Fibroblast of lung (primary cell): ENCODE results near the gene CSH2. TPM values are rescaled to one million over a fixed set of nuclear protein-coding genes. Genes with fewer than 3 reads are reported as not detected.
"Not testable (repeated sequence)": the region's sequence is repeated elsewhere in the genome, so short reads cannot be mapped to it uniquely, and the experiment has no call there.

Experiments
- DNase-seq, 2 donors: peaks; one replicate each; pipeline versions ENCODE4 v3.0.0 to v3.0.0-alpha.2; 2010; ENCODE audit warnings: low read depth in 2 of 2
- H2AFZ ChIP-seq: 2 replicates; pipeline ENCODE4 v1.5.1; 2012; ENCODE audit warnings: low read length, control low read depth, inconsistent platforms
- H3K27ac ChIP-seq: 2 replicates; pipeline ENCODE4 v1.5.1; 2011; ENCODE audit warnings: low read length, control low read depth; ENCODE audit not compliant: insufficient read depth
- H3K27me3 ChIP-seq: 2 replicates; pipeline ENCODE4 v1.5.1; 2011; ENCODE audit warnings: mild to moderate bottlenecking, low read length; ENCODE audit not compliant: control insufficient read depth, insufficient read depth
- H3K36me3 ChIP-seq: 2 replicates; pipeline ENCODE4 v1.5.1; 2011; ENCODE audit warnings: low read length; ENCODE audit not compliant: control insufficient read depth, insufficient read depth
- H3K4me1 ChIP-seq: 2 replicates; pipeline ENCODE4 v1.5.1; 2011; ENCODE audit warnings: low read length; ENCODE audit not compliant: control insufficient read depth, insufficient read depth; ENCODE audit errors: extremely low read depth
- H3K4me2 ChIP-seq: 2 replicates; pipeline ENCODE4 v1.5.1; 2011; ENCODE audit warnings: low read length, control low read depth; ENCODE audit not compliant: insufficient read depth; ENCODE audit errors: extremely low read depth
- H3K4me3 ChIP-seq, 4 experiments: fragments of 200-600 bp in 1 of 4; sonication (generic) in 1 of 4; replicated peaks in 1 of 4; 2 replicates each; pipeline ENCODE4 v1.5.1; 2011 to 2016; ENCODE audit warnings: low read length in 4 of 4, low read depth in 3 of 4, mild to moderate bottlenecking in 3 of 4, control low read depth in 2 of 4, inconsistent platforms in 1 of 4, mixed read lengths in 1 of 4; ENCODE audit not compliant: insufficient read depth in 1 of 4; ENCODE audit errors: control extremely low read depth in 1 of 4
- H3K79me2 ChIP-seq: 2 replicates; pipeline ENCODE4 v1.5.1; 2012; ENCODE audit warnings: mild to moderate bottlenecking, low read length, inconsistent platforms; ENCODE audit not compliant: control insufficient read depth, insufficient read depth
- H3K9ac ChIP-seq: 2 replicates; pipeline ENCODE4 v1.5.1; 2011; ENCODE audit warnings: mild to moderate bottlenecking, low read length, control low read depth; ENCODE audit not compliant: insufficient read depth
- H3K9me3 ChIP-seq: 2 replicates; pipeline ENCODE4 v1.5.1; 2012; ENCODE audit warnings: low read depth, low read length; ENCODE audit not compliant: control insufficient read depth, insufficient read depth
- H4K20me1 ChIP-seq: 2 replicates; pipeline ENCODE4 v1.5.1; 2011; ENCODE audit warnings: low read length; ENCODE audit not compliant: control insufficient read depth, insufficient read depth; ENCODE audit errors: extremely low read depth
- CTCF ChIP-seq, 2 donors: IDR thresholded peaks in 1 of 2; conservative IDR thresholded peaks in 1 of 2; 1 replicate in 1 of 2; 2 replicates in 1 of 2; pipeline ENCODE4 v1.5.1; 2011 to 2012; ENCODE audit warnings: low read length in 2 of 2, control low read depth in 1 of 2, inconsistent platforms in 1 of 2, low read depth in 1 of 2, mild to moderate bottlenecking in 1 of 2
- polyA plus RNA-seq, 2 donors: library from polyadenylated mRNA; depleted of rRNA in 1 of 2; stranded (reverse) in 1 of 2; unstranded in 1 of 2; fragments of >200 nt; gene quantifications; 2 replicates each; pipeline ENCODE4 v1.2.1, GENCODE V29; 2011 to 2012; ENCODE audit warnings: missing spikeins in 1 of 2
- total RNA-seq: library from RNA; depleted of rRNA; stranded (reverse); fragments of >200 nt; gene quantifications from 2 replicates; pipeline ENCODE4 v1.2.1, GENCODE V29; 2014

Gene CSH2
- total and polyA plus RNA-seq, 2 donors (not counting 1 experiment from before 2014, with no cell fraction given): not detected

DNA sequence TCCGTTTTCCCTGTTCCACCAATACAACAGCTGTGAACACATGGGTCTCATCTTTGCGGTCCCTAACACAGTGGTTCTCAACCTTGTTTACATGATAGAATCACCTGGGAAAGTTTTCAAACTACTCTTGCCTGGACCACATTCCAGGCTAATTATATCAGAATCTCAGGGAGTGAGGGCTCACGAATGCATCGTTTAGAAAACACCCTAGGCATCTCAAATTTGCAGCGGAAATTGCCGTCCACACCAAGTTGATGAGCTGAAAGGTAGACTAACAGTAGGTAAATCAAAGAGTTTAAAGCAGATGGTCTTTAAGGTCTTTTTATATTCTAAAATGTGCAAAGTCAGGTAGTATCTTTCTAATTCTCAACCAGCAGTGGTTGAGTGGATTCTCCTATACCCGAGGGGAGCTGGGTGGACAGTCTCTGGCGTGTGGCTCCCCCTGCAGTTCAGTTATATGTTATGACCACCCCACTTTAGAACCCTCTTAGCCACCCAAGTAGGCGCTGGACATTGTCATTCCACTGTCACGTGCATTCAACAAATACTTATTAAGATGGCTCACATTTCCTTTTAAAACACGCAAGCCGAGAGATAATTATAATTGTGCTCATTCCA lies 33.8 kb upstream of the CSH2 start:
- not testable (repeated sequence) for H3K4me2 ChIP-seq, H3K27me3 ChIP-seq, H4K20me1 ChIP-seq, H3K27ac ChIP-seq, H2AFZ ChIP-seq, H3K79me2 ChIP-seq, H3K9ac ChIP-seq, H3K4me3 ChIP-seq, H3K36me3 ChIP-seq, H3K9me3 ChIP-seq, H3K4me1 ChIP-seq
- TF ChIP-seq CTCF (conservative IDR thresholded peaks at IDR 0.05 in 1 of 2, IDR thresholded peaks at IDR 0.05 in 1 of 2; ENCODE audit: low read depth in 1 of 2, low read length in 2 of 2): peak in 1 of 2 donors; percentile 25
- DNase-seq: peak in 1 of 2 donors; percentile 22

GRCh38 chr17:63904796-63905195 lies 31.3 kb upstream of the CSH2 start:
- H3K4me1 ChIP-seq, H4K20me1 ChIP-seq, DNase-seq, H3K9ac ChIP-seq, H3K79me2 ChIP-seq, H3K27ac ChIP-seq, H3K36me3 ChIP-seq, H3K9me3 ChIP-seq, H3K4me3 ChIP-seq, H3K4me2 ChIP-seq, H3K27me3 ChIP-seq, H2AFZ ChIP-seq: not testable (repeated sequence)

- not testable (repeated sequence) for H4K20me1 ChIP-seq, H3K36me3 ChIP-seq, H3K9ac ChIP-seq, H3K4me2 ChIP-seq, H3K4me1 ChIP-seq, H2AFZ ChIP-seq, H3K27me3 ChIP-seq, H3K4me3 ChIP-seq, H3K9me3 ChIP-seq, H3K27ac ChIP-seq, H3K79me2 ChIP-seq
- peak in 1 of 2 donors; percentile 8 for DNase-seq
- TF ChIP-seq CTCF (conservative IDR thresholded peaks at IDR 0.05 in 1 of 2, IDR thresholded peaks at IDR 0.05 in 1 of 2; ENCODE audit: low read depth in 1 of 2, low read length in 2 of 2): peak; percentile 25 to 31
Measured at GRCh38 chr17:63903787-63904201, 30.3 kb upstream of the CSH2 start.

- H3K4me3 ChIP-seq, H3K9ac ChIP-seq, H3K36me3 ChIP-seq, H3K9me3 ChIP-seq, H3K27me3 ChIP-seq, H2AFZ ChIP-seq, H3K4me2 ChIP-seq, DNase-seq, H4K20me1 ChIP-seq, H3K79me2 ChIP-seq, H3K4me1 ChIP-seq, H3K27ac ChIP-seq: not testable (repeated sequence)
Measured at GRCh38 chr17:63901971-63902370, 28.5 kb upstream of the CSH2 start.

DNA sequence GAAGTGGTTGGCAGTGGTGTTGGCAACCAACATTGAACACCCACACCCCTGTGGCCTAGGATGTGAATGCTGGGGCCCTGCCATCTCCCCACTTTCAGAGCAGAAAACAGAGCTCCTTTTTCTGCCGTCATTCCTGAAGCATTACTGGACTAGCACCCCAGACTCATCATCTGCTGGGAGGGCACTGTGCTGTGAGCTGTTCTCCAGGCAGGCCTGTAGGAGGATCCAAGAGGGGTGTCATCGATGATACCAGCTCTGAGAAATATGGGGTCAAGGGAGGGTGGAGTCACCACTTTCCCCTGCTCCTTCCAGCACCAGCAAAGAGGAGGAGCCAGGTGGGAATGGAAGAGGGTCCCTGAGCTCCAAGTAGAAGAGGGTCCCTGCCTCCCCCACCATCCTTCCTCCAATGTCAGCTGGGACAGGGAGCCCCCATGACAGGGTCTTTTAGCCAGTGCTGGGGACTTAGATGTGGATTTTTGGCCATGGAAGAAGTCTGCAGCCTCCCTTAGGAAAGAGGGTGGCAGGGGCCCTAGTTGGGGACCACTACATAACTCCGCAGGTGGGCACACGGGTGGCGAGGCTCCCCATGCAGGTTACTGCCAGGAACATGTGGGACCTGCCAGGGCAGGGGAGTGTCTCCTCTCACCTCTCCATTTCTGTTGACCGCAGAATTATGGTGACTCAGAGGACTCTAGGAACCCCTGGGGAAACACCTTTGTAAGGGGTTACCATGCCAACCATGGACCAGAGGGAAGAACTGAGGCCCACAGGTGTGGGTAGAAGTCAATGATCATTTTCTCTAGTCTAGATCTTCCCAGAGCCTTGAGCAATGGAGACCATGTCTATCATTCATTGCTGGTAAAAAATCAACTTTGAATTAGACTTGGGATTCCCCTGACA lies 25.7 kb upstream of the CSH2 start:
- not testable (repeated sequence) for H3K4me3 ChIP-seq, H2AFZ ChIP-seq, H3K9ac ChIP-seq, H3K4me2 ChIP-seq, H3K79me2 ChIP-seq, DNase-seq, H3K36me3 ChIP-seq, H4K20me1 ChIP-seq, H3K27me3 ChIP-seq, H3K27ac ChIP-seq, H3K9me3 ChIP-seq, H3K4me1 ChIP-seq
